ENCODE data around the gene CNKSR1.

CNKSR1 gene

GRCh38 chr1:26234644-26235370 lies 57.5 kb downstream of the CNKSR1 start:
- DNase-seq = no peak

GRCh38 chr1:26237230-26237966 lies 60.1 kb downstream of the CNKSR1 start:
- DNase-seq = no peak

Measured in NCI-H1436 (cell line).